ENCODE measurements around the gene PRR30. TPM values are rescaled to one million over a fixed set of nuclear protein-coding genes. Genes with fewer than 3 reads are reported as not detected.

PRR30 gene
- total RNA-seq, 2 donors from 2014 or later = not detected

DNA sequence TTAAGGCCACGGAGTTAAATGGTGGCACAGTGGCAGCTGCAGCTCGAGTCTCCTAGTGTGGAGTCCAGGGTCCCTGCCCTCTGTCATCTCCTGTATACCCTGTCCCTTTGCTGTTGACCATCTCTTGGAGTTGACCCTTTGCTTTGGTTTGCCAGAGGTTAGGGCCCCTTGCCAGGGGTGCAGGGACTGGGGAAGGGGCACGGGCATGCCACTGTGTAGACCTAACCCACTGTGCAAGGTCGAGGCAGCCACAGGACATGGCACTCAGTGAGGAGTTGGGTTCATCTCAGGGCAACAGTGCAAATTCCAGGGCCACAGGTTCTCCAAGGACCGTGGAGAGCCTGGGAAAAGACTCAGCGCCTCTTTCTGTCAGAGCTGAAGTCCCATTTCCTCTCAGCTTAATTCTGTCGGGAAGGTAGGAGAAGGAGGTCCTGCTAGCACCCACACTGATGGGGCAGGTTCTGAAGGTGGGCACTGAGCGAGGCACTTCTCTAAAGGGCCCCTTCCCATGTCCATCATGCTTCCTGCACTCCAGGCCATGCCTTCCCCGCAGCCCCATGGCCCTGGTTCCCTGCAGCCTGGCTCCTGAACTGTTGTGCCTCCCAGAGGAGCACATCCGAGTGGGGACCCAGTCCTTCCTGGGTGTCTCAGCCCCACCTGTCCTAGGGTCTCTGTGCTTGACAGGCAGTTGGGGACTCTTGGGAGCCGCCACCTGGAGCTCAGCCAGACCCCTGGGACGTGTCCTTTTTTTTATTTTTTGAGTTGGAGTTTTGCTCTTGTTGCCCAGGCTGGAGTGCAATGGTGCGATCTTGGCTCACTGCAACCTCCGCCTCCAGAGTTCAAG lies 49.9 kb downstream of the PRR30 start:
- TF ChIP-seq, protein P1, sequence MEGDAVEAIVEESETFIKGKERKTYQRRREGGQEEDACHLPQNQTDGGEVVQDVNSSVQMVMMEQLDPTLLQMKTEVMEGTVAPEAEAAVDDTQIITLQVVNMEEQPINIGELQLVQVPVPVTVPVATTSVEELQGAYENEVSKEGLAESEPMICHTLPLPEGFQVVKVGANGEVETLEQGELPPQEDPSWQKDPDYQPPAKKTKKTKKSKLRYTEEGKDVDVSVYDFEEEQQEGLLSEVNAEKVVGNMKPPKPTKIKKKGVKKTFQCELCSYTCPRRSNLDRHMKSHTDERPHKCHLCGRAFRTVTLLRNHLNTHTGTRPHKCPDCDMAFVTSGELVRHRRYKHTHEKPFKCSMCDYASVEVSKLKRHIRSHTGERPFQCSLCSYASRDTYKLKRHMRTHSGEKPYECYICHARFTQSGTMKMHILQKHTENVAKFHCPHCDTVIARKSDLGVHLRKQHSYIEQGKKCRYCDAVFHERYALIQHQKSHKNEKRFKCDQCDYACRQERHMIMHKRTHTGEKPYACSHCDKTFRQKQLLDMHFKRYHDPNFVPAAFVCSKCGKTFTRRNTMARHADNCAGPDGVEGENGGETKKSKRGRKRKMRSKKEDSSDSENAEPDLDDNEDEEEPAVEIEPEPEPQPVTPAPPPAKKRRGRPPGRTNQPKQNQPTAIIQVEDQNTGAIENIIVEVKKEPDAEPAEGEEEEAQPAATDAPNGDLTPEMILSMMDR (IDR thresholded peaks at IDR 0.05) = no peak
- Histone ChIP-seq H3K4me3 (no peak overlapping the region), H3K36me3 (no peaks in the 10 kb centered on the region), H3K27ac (no peak overlapping the region), H3K27me3 (replicated peaks; ENCODE audit: insufficient read depth) (no peaks in the 10 kb centered on the region), H3K9me3 (no peaks in the 10 kb centered on the region), H3K4me1 (ENCODE audit: control insufficient read depth in 1 of 2, low read depth in 2 of 2) (peaks cover 11 to 28% of the 10 kb centered on the region in 2 donors)
- no peak for ATAC-seq (ENCODE audit: insufficient number of reproducible peaks, low FRiP score, low read depth)
- no peak for DNase-seq (ENCODE audit: low spot score)

GRCh38 chr2:27088634-27089033 lies 50.6 kb downstream of the PRR30 start:
- peaks cover 11 to 33% of the 10 kb centered on the region in 2 donors for H3K4me1 ChIP-seq (ENCODE audit: control insufficient read depth in 1 of 2, low read depth in 2 of 2)
- no peaks in the 10 kb centered on the region for H3K27me3 ChIP-seq (replicated peaks; ENCODE audit: insufficient read depth)
- no peaks in the 10 kb centered on the region for H3K36me3 ChIP-seq
- no peak overlapping the region for H3K27ac ChIP-seq
- H3K9me3 ChIP-seq = no peaks in the 10 kb centered on the region
- ATAC-seq (ENCODE audit: insufficient number of reproducible peaks, low FRiP score, low read depth) (no peak), DNase-seq (ENCODE audit: low spot score) (no peak)
- TF ChIP-seq, protein P1 (IDR thresholded peaks at IDR 0.05) = no peak
- no peak overlapping the region for H3K4me3 ChIP-seq

DNA sequence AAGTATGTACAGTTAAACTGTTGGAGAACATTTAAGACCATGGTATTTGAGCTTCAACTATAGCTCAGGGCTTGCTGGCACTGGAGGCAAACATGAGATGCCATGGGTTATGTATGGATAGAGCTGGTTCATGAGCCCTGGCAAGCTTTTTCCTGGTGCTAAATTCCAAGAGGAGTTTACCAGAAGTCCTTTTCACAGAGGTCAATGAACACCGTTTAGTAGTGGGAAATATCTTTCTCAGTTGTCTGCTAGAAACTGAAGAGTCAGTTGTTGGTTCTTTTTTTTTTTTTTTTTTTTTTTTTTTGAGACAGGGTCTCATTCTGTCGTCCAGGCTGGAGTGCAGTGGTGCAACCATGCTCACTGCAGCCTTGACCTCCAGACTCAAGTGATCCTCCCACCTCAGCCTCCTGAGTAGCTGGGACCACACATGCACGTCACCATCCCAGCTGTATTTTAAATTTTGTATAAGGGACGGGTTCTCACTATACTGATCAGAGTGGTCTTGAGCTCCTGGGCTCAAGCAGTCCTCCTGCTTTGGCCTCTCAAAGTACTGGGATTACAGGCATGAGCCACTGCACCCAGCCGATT lies 51.3 kb downstream of the PRR30 start:
- no peak overlapping the region for H3K27ac ChIP-seq
- H3K4me1 ChIP-seq (ENCODE audit: control insufficient read depth in 1 of 2, low read depth in 2 of 2) = peaks cover 11 to 40% of the 10 kb centered on the region in 2 donors
- H3K9me3 ChIP-seq = no peaks in the 10 kb centered on the region
- H3K4me3 ChIP-seq = no peak overlapping the region
- H3K27me3 ChIP-seq (replicated peaks; ENCODE audit: insufficient read depth) = no peaks in the 10 kb centered on the region
- peaks cover 3% of the 10 kb centered on the region for H3K36me3 ChIP-seq
- TF ChIP-seq, protein P1 (IDR thresholded peaks at IDR 0.05) = no peak
- no peak for DNase-seq (ENCODE audit: low spot score)
- ATAC-seq (ENCODE audit: insufficient number of reproducible peaks, low FRiP score, low read depth) = no peak

Other genes with a start within 250 kb of the PRR30 start
- 10 to 100 TPM in 1 of 2 donors, 1 to 10 TPM in 1; 9.1 to 29.9 TPM for gene MAPRE3, start 168.8 kb downstream of the PRR30 start, total RNA-seq
- 10 to 100 TPM; 68.2 to 84.4 TPM for gene TMEM214, start 106.4 kb downstream of the PRR30 start, total RNA-seq
- 10 to 100 TPM in 1 of 2 donors, 1 to 10 TPM in 1; 7.8 to 10.8 TPM for gene AGBL5, start 87.7 kb downstream of the PRR30 start, total RNA-seq
- 100 to 1,000 TPM; 147 to 272 TPM for gene OST4, start 67.8 kb downstream of the PRR30 start, total RNA-seq
- 100 to 1,000 TPM; 231 to 309 TPM for gene EMILIN1, start 60.8 kb downstream of the PRR30 start, total RNA-seq
- gene KHK, start 52.6 kb downstream of the PRR30 start, total RNA-seq = 1 to 10 TPM; 1.5 to 2.6 TPM
- 10 to 100 TPM; 18.8 to 19.8 TPM for gene CGREF1, start 20.3 kb downstream of the PRR30 start, total RNA-seq
- gene ABHD1, start 15.6 kb downstream of the PRR30 start, total RNA-seq = under 1 TPM in 1 of 2 donors, not detected in 1; 0.27 TPM
- gene PREB, start 4.8 kb downstream of the PRR30 start, total RNA-seq = 10 to 100 TPM; 64.3 to 92.3 TPM
- not detected for gene TCF23, start 9.6 kb upstream of the PRR30 start, total RNA-seq
- gene ATRAID, start 72.6 kb upstream of the PRR30 start, total RNA-seq = 100 to 1,000 TPM in 1 of 2 donors, 10 to 100 TPM in 1; 90.0 to 174 TPM
- gene SLC5A6, start 72.9 kb upstream of the PRR30 start, total RNA-seq = 10 to 100 TPM; 26.0 to 51.2 TPM
- 10 to 100 TPM; 16.2 to 25.0 TPM for gene CAD, start 78.0 kb upstream of the PRR30 start, total RNA-seq
- gene SLC30A3, start 123.6 kb upstream of the PRR30 start, total RNA-seq = 1 to 10 TPM; 4.4 to 8.5 TPM
- gene DNAJC5G, start 136.0 kb upstream of the PRR30 start, total RNA-seq = under 1 TPM in 1 of 2 donors, not detected in 1; 0.68 TPM
- gene TRIM54, start 143.0 kb upstream of the PRR30 start, total RNA-seq = 1 to 10 TPM in 1 of 2 donors, under 1 TPM in 1; 0.41 to 2.5 TPM
- gene UCN, start 169.0 kb upstream of the PRR30 start, total RNA-seq = 1 to 10 TPM in 1 of 2 donors, not detected in 1; 1.8 TPM
- 10 to 100 TPM; 58.1 to 68.1 TPM for gene MPV17, start 183.7 kb upstream of the PRR30 start, total RNA-seq
- gene GTF3C2, start 217.4 kb upstream of the PRR30 start, total RNA-seq = 10 to 100 TPM; 56.6 to 58.8 TPM
- 10 to 100 TPM; 31.5 to 55.4 TPM for gene EIF2B4, start 230.9 kb upstream of the PRR30 start, total RNA-seq
- 100 to 1,000 TPM in 1 of 2 donors, 10 to 100 TPM in 1; 84.4 to 133 TPM for gene SNX17, start 231.2 kb upstream of the PRR30 start, total RNA-seq
- gene ZNF513, start 241.3 kb upstream of the PRR30 start, total RNA-seq = 10 to 100 TPM; 10.7 to 10.9 TPM

Data from thoracic aorta (tissue), 2 donors.